Liver (tissue), 3 donors: ENCODE results near the gene VEPH1.

Experiments
- HNF4A ChIP-seq, 2 donors: conservative IDR thresholded peaks; 2 replicates each; pipeline ENCODE4 v1.6.1; 2016; ENCODE audit warnings: antibody characterized with exemption in 2 of 2, mild to moderate bottlenecking in 2 of 2
- JUND ChIP-seq, 2 donors: IDR thresholded peaks; 2 replicates each; pipeline ENCODE4 v1.6.1; 2016; ENCODE audit warnings: antibody characterized with exemption in 2 of 2
- RAD21 ChIP-seq, 2 donors: IDR thresholded peaks; 2 replicates each; pipeline ENCODE4 v1.6.1; 2016; ENCODE audit warnings: antibody characterized with exemption in 2 of 2, mild to moderate bottlenecking in 2 of 2
- YY1 ChIP-seq: IDR thresholded peaks from 2 replicates; pipeline ENCODE4 v1.6.1; 2016; ENCODE audit warnings: antibody characterized with exemption, mild to moderate bottlenecking
- TF ChIP-seq, protein P1 (sequence below): fragments of 150-350 bp; IDR thresholded peaks from 2 replicates; pipeline ENCODE4 v1.5.1; 2017; ENCODE audit warnings: improper control_type of control experiment, low read depth, low read length; ENCODE audit not compliant: missing input control
- donor health status: healthy.
- donor health status: healthy.

GRCh38 chr3:157318639-157319288, 184.5 kb downstream of the VEPH1 start:
- TF ChIP-seq, protein P1, sequence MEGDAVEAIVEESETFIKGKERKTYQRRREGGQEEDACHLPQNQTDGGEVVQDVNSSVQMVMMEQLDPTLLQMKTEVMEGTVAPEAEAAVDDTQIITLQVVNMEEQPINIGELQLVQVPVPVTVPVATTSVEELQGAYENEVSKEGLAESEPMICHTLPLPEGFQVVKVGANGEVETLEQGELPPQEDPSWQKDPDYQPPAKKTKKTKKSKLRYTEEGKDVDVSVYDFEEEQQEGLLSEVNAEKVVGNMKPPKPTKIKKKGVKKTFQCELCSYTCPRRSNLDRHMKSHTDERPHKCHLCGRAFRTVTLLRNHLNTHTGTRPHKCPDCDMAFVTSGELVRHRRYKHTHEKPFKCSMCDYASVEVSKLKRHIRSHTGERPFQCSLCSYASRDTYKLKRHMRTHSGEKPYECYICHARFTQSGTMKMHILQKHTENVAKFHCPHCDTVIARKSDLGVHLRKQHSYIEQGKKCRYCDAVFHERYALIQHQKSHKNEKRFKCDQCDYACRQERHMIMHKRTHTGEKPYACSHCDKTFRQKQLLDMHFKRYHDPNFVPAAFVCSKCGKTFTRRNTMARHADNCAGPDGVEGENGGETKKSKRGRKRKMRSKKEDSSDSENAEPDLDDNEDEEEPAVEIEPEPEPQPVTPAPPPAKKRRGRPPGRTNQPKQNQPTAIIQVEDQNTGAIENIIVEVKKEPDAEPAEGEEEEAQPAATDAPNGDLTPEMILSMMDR = no peak
- TF ChIP-seq YY1 (no peak), RAD21 (IDR thresholded peaks at IDR 0.05) (no peak), HNF4A (conservative IDR thresholded peaks at IDR 0.05) (no peak), JUND (IDR thresholded peaks at IDR 0.05) (no peak)
